SIG-M5 (cell line): ENCODE data around the gene PSG4.
"Not testable (repeated sequence)": the region's sequence is repeated elsewhere in the genome, so short reads cannot be mapped to it uniquely, and the experiment has no call there.

Experiments
- DNase-seq: peaks from one replicate; lab custom pipeline; 2025; lab: John Stamatoyannopoulos, UW

The PSG4 gene

GRCh38 chr19:43198686-43199419 lies 6.6 kb downstream of the PSG4 start:
- not testable (repeated sequence) for DNase-seq

GRCh38 chr19:43197666-43198397 lies 7.6 kb downstream of the PSG4 start:
- not testable (repeated sequence) for DNase-seq

GRCh38 chr19:43194397-43194796 lies 11.0 kb downstream of the PSG4 start:
- DNase-seq: not testable (repeated sequence)

- DNase-seq: not testable (repeated sequence)
These were observed 12.9 kb downstream of the PSG4 start for GRCh38 chr19:43192381-43193155.

GRCh38 chr19:43188092-43188491 lies 17.3 kb downstream of the PSG4 start:
- not testable (repeated sequence) for DNase-seq

GRCh38 chr19:43186311-43186935 lies 19.0 kb downstream of the PSG4 start, which contains the start of gene PSG5:
PSG5 (minus strand) TSS chr19:43186536; CDS start chr19:43186405, 131 bp downstream.
- not testable (repeated sequence) for DNase-seq

GRCh38 chr19:43181869-43182771 lies 23.3 kb downstream of the PSG4 start:
- not testable (repeated sequence) for DNase-seq

- not testable (repeated sequence) for DNase-seq
These were observed 25.8 kb downstream of the PSG4 start for GRCh38 chr19:43179569-43180147.

- not testable (repeated sequence) for DNase-seq
These were observed 26.9 kb downstream of the PSG4 start for GRCh38 chr19:43178577-43178976.

GRCh38 chr19:43165906-43166305 lies 39.5 kb downstream of the PSG4 start:
- not testable (repeated sequence) for DNase-seq

- DNase-seq: not testable (repeated sequence)
These were observed 42.3 kb downstream of the PSG4 start for GRCh38 chr19:43163135-43163534.

- not testable (repeated sequence) for DNase-seq
These were observed 43.2 kb downstream of the PSG4 start for GRCh38 chr19:43162261-43162660.

GRCh38 chr19:43152214-43152613 lies 53.2 kb downstream of the PSG4 start:
- DNase-seq: no peak

GRCh38 chr19:43149788-43150187 lies 55.6 kb downstream of the PSG4 start:
- not testable (repeated sequence) for DNase-seq

GRCh38 chr19:43148233-43148632 lies 57.2 kb downstream of the PSG4 start:
- no peak for DNase-seq
